ENCODE data around the gene THRAP3. TPM values are rescaled to one million over a fixed set of nuclear protein-coding genes. Genes with fewer than 3 reads are reported as not detected.

Gene THRAP3
- total and polyA plus RNA-seq, 9 of the 15 experiments (the other 6 are each of a cell fraction or from before 2014, with no cell fraction given): 66.2 to 135 (median 113) TPM

GRCh38 chr1:36248250-36248894, 24.1 kb downstream of the THRAP3 start (continued):
- TF ChIP-seq AFF1 (IDR thresholded peaks at IDR 0.05; ENCODE audit: low read depth in 1 of 2, partially characterized antibody in 2 of 2) (peak; percentile 64 to 67), SMARCB1 (IDR thresholded peaks at IDR 0.05; ENCODE audit: insufficient read length, low read depth) (no peak), MEF2A (IDR thresholded peaks at IDR 0.05; ENCODE audit: control insufficient read depth, low read depth, low read length) (no peak), ZNF592 (IDR thresholded peaks at IDR 0.05) (peak; percentile 69), MYNN (IDR thresholded peaks at IDR 0.05) (no peak), MYNN (CRISPR knock-in tag; IDR thresholded peaks at IDR 0.05) (no peak), ATF3 (IDR thresholded peaks at IDR 0.05) (peak; percentile 99), ATF3 (CRISPR knock-in tag; conservative IDR thresholded peaks at IDR 0.05) (peak; percentile 97), IRF9 (tag; IDR thresholded peaks at IDR 0.05) (peak; percentile 6; the same call in 1 of the 2 replicates), E2F1 (CRISPR knock-in tag; IDR thresholded peaks at IDR 0.05) (peak; percentile 45; the same call in 1 of the 2 replicates), RFX1 (IDR thresholded peaks at IDR 0.05) (peak; percentile 51), ADNP (tag; IDR thresholded peaks at IDR 0.05) (peak; percentile 99), HIVEP1 (CRISPR knock-in tag; IDR thresholded peaks at IDR 0.05) (no peak), TCFL5 (CRISPR knock-in tag; conservative IDR thresholded peaks at IDR 0.05) (no peak), NCOA6 (IDR thresholded peaks at IDR 0.05) (no peak), ZNF274 (IDR thresholded peaks at IDR 0.05; ENCODE audit: borderline replicate concordance, low read depth, low read length) (no peak)

Data from K562 (cell line).